Suprapubic skin (tissue), 4 donors: ENCODE data around the gene TMEM8B.

ENCODE experiments used
- POLR2A ChIP-seq, 2 donors: fragments of 450-650 bp; IDR thresholded peaks; one replicate each; pipeline ENCODE4 v1.6.1; 2017; ENCODE audit warnings: antibody characterized with exemption in 2 of 2, mild to moderate bottlenecking in 2 of 2, moderate library complexity in 2 of 2
- POLR2AphosphoS5 ChIP-seq, 3 donors: sonication (generic); formaldehyde crosslinking; IDR thresholded peaks; one replicate each; pipeline ENCODE4 v1.6.1; 2017; ENCODE audit warnings: antibody characterized with exemption in 3 of 3
- TF ChIP-seq, protein P1 (sequence below), 2 donors: fragments of 200-600 bp in 1 of 2; fragments of 450-650 bp in 1 of 2; sonication (generic) in 1 of 2; IDR thresholded peaks; one replicate each; pipeline ENCODE4 v1.5.1; 2016 to 2019; ENCODE audit warnings: antibody characterized with exemption in 2 of 2, mild to moderate bottlenecking in 1 of 2, moderate library complexity in 1 of 2

DNA sequence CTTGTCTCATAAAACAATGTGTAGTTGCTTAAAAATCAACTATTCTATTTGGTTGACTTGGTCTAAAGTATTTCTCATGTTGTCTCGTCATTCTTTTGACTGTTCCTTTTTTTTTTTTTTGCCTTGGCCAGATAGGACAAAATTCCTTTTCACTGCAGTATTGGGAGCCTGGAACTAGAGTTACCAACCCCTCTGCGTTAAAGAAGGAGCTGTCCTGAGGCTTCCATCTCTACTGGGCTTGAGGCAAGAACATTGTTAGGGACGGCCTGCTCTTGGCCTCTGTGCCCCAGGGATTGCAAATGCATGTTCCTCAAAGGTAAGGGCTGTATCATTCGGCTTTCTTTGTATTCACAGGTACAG, 39.0 kb upstream of the TMEM8B start:
- TF ChIP-seq, protein P1, sequence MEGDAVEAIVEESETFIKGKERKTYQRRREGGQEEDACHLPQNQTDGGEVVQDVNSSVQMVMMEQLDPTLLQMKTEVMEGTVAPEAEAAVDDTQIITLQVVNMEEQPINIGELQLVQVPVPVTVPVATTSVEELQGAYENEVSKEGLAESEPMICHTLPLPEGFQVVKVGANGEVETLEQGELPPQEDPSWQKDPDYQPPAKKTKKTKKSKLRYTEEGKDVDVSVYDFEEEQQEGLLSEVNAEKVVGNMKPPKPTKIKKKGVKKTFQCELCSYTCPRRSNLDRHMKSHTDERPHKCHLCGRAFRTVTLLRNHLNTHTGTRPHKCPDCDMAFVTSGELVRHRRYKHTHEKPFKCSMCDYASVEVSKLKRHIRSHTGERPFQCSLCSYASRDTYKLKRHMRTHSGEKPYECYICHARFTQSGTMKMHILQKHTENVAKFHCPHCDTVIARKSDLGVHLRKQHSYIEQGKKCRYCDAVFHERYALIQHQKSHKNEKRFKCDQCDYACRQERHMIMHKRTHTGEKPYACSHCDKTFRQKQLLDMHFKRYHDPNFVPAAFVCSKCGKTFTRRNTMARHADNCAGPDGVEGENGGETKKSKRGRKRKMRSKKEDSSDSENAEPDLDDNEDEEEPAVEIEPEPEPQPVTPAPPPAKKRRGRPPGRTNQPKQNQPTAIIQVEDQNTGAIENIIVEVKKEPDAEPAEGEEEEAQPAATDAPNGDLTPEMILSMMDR (IDR thresholded peaks at IDR 0.05): no peak
- TF ChIP-seq POLR2A (IDR thresholded peaks at IDR 0.05) (no peak), POLR2AphosphoS5 (IDR thresholded peaks at IDR 0.05) (no peak)
